ENCODE data around the gene PIK3R6. TPM values are rescaled to one million over a fixed set of nuclear protein-coding genes. Genes with fewer than 3 reads are reported as not detected.
A peak's percentile ranks its signal among the peaks of the same experiment; 100 is the strongest.

Gene PIK3R6
- total RNA-seq, 4 donors from 2014 or later, result 0.52 to 2.5 (median 1.1) TPM

DNA sequence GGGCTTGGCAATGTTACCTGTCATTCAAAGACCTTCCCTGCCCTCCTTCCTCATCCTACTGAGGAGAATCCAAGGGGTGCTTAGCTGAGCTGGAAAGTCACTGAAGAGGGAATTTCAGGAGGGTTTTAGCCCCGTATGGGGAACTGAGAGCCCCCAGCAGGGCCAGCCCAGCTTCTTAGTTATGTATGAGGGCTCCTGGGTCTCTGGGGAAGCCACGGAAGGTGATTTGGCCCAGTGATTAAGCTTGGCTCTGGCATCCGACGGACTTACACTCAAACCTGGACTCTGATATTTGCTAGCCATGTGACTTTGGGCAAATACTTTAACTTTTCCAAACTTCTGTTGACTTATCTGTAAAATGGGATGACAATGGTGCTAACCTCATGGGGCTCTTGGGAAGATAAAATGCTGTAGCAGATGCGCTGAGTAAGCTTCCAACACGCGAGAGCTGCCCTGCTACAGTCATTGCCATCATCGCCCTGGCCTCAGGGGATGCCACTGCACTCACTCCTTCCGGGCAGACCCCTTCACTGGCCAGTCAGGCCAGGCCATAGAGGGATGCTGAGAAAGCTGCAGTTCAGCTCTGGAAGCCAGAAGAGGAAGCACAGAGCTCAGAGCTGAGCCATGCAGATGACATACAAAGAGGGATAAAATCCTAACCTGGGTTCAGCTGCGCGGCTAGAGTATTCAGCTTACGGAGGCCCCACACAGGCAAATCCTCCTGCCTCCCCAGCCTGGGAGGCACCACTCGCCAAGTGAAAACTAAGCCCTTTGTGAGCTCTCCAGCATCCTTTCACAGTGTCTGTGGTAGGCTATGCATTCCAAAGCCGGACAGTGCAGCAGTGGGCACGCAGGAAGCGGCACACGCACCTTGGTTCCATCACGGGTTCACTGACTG lies 44.9 kb upstream of the PIK3R6 start:
- TF ChIP-seq POLR2A (IDR thresholded peaks at IDR 0.05), result no peak
- TF ChIP-seq, protein P1, sequence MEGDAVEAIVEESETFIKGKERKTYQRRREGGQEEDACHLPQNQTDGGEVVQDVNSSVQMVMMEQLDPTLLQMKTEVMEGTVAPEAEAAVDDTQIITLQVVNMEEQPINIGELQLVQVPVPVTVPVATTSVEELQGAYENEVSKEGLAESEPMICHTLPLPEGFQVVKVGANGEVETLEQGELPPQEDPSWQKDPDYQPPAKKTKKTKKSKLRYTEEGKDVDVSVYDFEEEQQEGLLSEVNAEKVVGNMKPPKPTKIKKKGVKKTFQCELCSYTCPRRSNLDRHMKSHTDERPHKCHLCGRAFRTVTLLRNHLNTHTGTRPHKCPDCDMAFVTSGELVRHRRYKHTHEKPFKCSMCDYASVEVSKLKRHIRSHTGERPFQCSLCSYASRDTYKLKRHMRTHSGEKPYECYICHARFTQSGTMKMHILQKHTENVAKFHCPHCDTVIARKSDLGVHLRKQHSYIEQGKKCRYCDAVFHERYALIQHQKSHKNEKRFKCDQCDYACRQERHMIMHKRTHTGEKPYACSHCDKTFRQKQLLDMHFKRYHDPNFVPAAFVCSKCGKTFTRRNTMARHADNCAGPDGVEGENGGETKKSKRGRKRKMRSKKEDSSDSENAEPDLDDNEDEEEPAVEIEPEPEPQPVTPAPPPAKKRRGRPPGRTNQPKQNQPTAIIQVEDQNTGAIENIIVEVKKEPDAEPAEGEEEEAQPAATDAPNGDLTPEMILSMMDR (IDR thresholded peaks at IDR 0.05), result no peak
- 80 to 82% methylated on average over 18 of the region's 18 CpGs for WGBS, 2 donors

DNA sequence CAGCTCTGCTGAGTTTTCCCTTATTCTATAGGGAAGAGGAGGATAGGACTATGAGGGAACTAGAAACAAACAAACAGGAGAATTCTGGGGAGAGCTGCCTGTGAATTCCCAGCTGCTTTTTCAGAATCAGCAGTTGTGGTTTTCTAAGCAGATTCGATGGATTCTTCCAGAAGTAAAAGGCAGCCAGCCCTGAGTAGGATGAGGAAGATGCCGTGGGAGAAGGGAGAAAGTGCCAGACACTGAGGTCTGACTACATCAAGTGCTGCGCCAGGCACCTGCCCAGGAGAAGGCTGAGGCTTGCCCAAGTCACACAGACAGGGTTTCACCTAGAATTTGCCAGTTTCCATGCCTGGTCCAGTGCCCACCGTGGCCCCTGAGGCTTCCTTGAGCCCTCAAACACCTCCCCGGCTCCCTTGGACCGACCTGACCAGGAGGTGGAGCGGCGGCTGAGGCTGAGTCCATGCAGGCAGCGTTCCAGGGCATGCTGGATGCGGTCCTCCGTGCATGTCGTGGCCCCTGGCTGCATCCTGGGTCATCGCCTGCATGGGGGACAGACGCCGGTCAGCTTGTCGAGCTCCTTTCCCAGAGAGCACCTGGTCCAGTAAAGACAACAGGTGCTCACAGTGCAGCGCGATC lies 43.6 kb upstream of the PIK3R6 start:
- DNase-seq (ENCODE audit: low spot score in 2 of 2), result peak in 1 of 2 donors; percentile 79
- no peak overlapping the region for H3K4me3 ChIP-seq (ENCODE audit: low read depth, poor library complexity, severe bottlenecking)
- 80 to 81% methylated on average over 17 to 18 of the region's 18 CpGs for WGBS, 2 donors
- intact Hi-C loops (cut with DNase I; ENCODE audit: low total_unique reads), result no loop called here
- TF ChIP-seq POLR2A (IDR thresholded peaks at IDR 0.05), result no peak
- TF ChIP-seq, protein P1 (IDR thresholded peaks at IDR 0.05), result no peak

More for the DNA sequence above, 44.9 kb upstream of the PIK3R6 start:
- peak in 1 of 2 donors; percentile 52 for DNase-seq (ENCODE audit: low spot score in 2 of 2)
- intact Hi-C loops (cut with DNase I; ENCODE audit: low total_unique reads), result no loop called here
- H3K4me3 ChIP-seq (ENCODE audit: low read depth, poor library complexity, severe bottlenecking), result no peak overlapping the region

- 60 to 66% methylated on average over 8 of the region's 8 CpGs for WGBS, 2 donors
- intact Hi-C loops (cut with DNase I; ENCODE audit: low total_unique reads), result no loop called here
- TF ChIP-seq, protein P1 (IDR thresholded peaks at IDR 0.05), result no peak
- no peak for TF ChIP-seq POLR2A (IDR thresholded peaks at IDR 0.05)
- no peak for DNase-seq (ENCODE audit: low spot score in 2 of 2)
- H3K4me3 ChIP-seq (ENCODE audit: low read depth, poor library complexity, severe bottlenecking), result no peak overlapping the region
Measured at GRCh38 chr17:8909586-8910270, 42.3 kb upstream of the PIK3R6 start.

GRCh38 chr17:8905331-8905730 lies 37.9 kb upstream of the PIK3R6 start:
- peak in 1 of 2 donors; percentile 45 for DNase-seq (ENCODE audit: low spot score in 2 of 2)
- WGBS, 2 donors, result 79 to 81% methylated on average over 7 of the region's 7 CpGs
- TF ChIP-seq POLR2A (IDR thresholded peaks at IDR 0.05), result no peak
- TF ChIP-seq, protein P1 (IDR thresholded peaks at IDR 0.05), result no peak

DNA sequence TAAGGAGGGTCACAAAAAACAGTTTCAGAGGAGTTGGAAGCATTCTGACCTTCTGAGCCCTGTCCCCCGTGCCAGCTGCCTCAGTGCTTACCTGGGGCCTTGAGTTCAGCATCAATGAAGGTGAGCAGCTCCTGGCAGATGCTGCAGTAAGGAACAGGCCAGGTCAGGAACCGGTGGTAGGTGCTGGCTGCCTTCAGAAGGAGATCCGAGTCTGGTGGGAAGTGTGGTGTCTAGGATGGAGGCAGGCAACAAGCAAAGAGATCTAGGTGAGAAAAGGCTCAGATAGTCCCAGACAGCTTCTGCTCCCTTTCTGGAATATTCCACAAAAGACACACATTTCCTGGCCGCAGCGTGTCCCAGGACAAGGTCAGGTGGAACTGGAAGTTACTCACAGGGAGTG lies 37.2 kb upstream of the PIK3R6 start:
- WGBS, 2 donors, result 89 to 90% methylated on average over 5 of the region's 5 CpGs
- H3K4me3 ChIP-seq (ENCODE audit: low read depth, poor library complexity, severe bottlenecking), result no peak overlapping the region
- peak in 1 of 2 donors; percentile 59 for DNase-seq (ENCODE audit: low spot score in 2 of 2)
- TF ChIP-seq POLR2A (IDR thresholded peaks at IDR 0.05), result no peak
- TF ChIP-seq, protein P1 (IDR thresholded peaks at IDR 0.05), result no peak
- intact Hi-C loops (cut with DNase I; ENCODE audit: low total_unique reads), result no loop called here

More at GRCh38 chr17:8905331-8905730, 37.9 kb upstream of the PIK3R6 start:
- H3K4me3 ChIP-seq (ENCODE audit: low read depth, poor library complexity, severe bottlenecking), result no peak overlapping the region
- intact Hi-C loops (cut with DNase I; ENCODE audit: low total_unique reads), result no loop called here
